A549 (cell line): ENCODE data around the gene HS3ST3A1. TPM values are rescaled to one million over a fixed set of nuclear protein-coding genes. Genes with fewer than 3 reads are reported as not detected.

Experiments
- ATAC-seq, 2 experiments: fragments of 200-7000 bp in 1 of 2; fragments of >200 bp in 1 of 2; cut with Nextera tagmentation in 1 of 2; cut with Tn5 transposase in 1 of 2; 3 replicates each; pipeline versions ENCODE4 v1.8.0 to v1.9.1; 2018 to 2020; ENCODE audit warnings: mild to moderate bottlenecking in 1 of 2, moderate library complexity in 1 of 2
- CTCF ChIA-PET: fragments of 300-600 bp; sonication (Branson Sonifier 250); formaldehyde crosslinking; extraction: SDS; loops from one replicate; lab custom pipeline; 2021; ENCODE audit warnings: antibody characterized with exemption, inconsistent platforms; lab: Yijun Ruan, JAX
- POLR2A ChIA-PET: fragments of 350-600 bp; formaldehyde crosslinking; extraction: SDS; loops from one replicate; lab custom pipeline; 2021; ENCODE audit warnings: antibody characterized with exemption, inconsistent platforms; lab: Yijun Ruan, JAX
- DNase-seq, 2 experiments: peaks; one replicate each; pipeline versions ENCODE4 v3.0.0 to v3.0.0-alpha.2; 2011 to 2016; ENCODE audit warnings: low read depth in 1 of 2, low spot score in 1 of 2
- FAIRE-seq: peaks from 2 replicates; lab custom pipeline; 2011; peaks lifted over from hg19 to GRCh38; lab: Jason Lieb, UNC
- H3K27ac ChIP-seq, 2 experiments: fragments of >200 bp; sonication (Bioruptor Twin); formaldehyde crosslinking; 3 replicates each; pipeline ENCODE4 v1.5.1; 2016 to 2017
- H3K4me1 ChIP-seq: fragments of >200 bp; sonication (Bioruptor Twin); formaldehyde crosslinking; 3 replicates; pipeline ENCODE4 v1.6.1; 2016
- H3K4me2 ChIP-seq: fragments of >200 bp; sonication (Bioruptor Twin); formaldehyde crosslinking; 3 replicates; pipeline ENCODE4 v1.6.1; 2016
- H3K4me3 ChIP-seq: fragments of >200 bp; sonication (Bioruptor Twin); formaldehyde crosslinking; 3 replicates; pipeline ENCODE4 v1.5.1; 2016
- H3K9me3 ChIP-seq: fragments of >200 bp; sonication (Bioruptor Twin); formaldehyde crosslinking; 3 replicates; pipeline ENCODE4 v1.6.1; 2016
- BCL3 ChIP-seq: fragments of >200 bp; sonication (Bioruptor Twin); formaldehyde crosslinking; IDR thresholded peaks from 3 replicates; pipeline ENCODE4 v1.6.1; 2016
- BHLHE40 ChIP-seq: IDR thresholded peaks from 2 replicates; pipeline ENCODE4 v1.6.1; 2012; ENCODE audit warnings: low read depth, low read length, inconsistent platforms
- CBX2 ChIP-seq: fragments of 200-600 bp; sonication (generic); IDR thresholded peaks from 2 replicates; pipeline ENCODE4 v1.6.1; 2016; ENCODE audit warnings: low read depth, mild to moderate bottlenecking, borderline replicate concordance
- CHD2 ChIP-seq: fragments of 150-350 bp; IDR thresholded peaks from 2 replicates; pipeline ENCODE4 v1.6.1; 2014; ENCODE audit warnings: low read length; ENCODE audit not compliant: partially characterized antibody
- EHF ChIP-seq: fragments of 250-450 bp; sonication (Bioruptor Pico); IDR thresholded peaks from 2 replicates; pipeline ENCODE4 v1.5.0; 2020; ENCODE audit warnings: mild to moderate bottlenecking
- EHMT2 ChIP-seq: fragments of 200-600 bp; sonication (generic); IDR thresholded peaks from 2 replicates; pipeline ENCODE4 v1.6.1; 2016; ENCODE audit warnings: antibody characterized with exemption, low read depth, mild to moderate bottlenecking, moderate library complexity
- EP300 ChIP-seq, 2 experiments: fragments of >200 bp; sonication (Bioruptor Twin); formaldehyde crosslinking; IDR thresholded peaks; 2 replicates in 1 of 2; 3 replicates in 1 of 2; pipeline ENCODE4 v1.6.1; 2016 to 2017
- ESRRA ChIP-seq: fragments of 150-350 bp; IDR thresholded peaks from 2 replicates; pipeline ENCODE4 v1.6.1; 2014; ENCODE audit warnings: mild to moderate bottlenecking, low read length, borderline replicate concordance
- FOXS1 ChIP-seq: fragments of 250-450 bp; sonication (Bioruptor Pico); IDR thresholded peaks from 2 replicates; pipeline ENCODE4 v1.5.0; 2020; ENCODE audit warnings: mild to moderate bottlenecking, moderate library complexity
- HDAC2 ChIP-seq: fragments of 200-600 bp; sonication (generic); IDR thresholded peaks from 2 replicates; pipeline ENCODE4 v1.6.1; 2016
- HES2 ChIP-seq: fragments of >200 bp; sonication (Bioruptor Twin); formaldehyde crosslinking; IDR thresholded peaks from 2 replicates; pipeline ENCODE4 v1.6.1; 2016
- HEYL ChIP-seq: fragments of 250-450 bp; sonication (Bioruptor Pico); IDR thresholded peaks from 2 replicates; pipeline ENCODE4 v1.8.0; 2021; ENCODE audit warnings: mild to moderate bottlenecking, moderate library complexity
- HOXA7 ChIP-seq: fragments of 250-450 bp; sonication (Bioruptor Pico); IDR thresholded peaks from 2 replicates; pipeline ENCODE4 v1.5.0; 2020; ENCODE audit warnings: mild to moderate bottlenecking, moderate library complexity
- HOXB13 ChIP-seq: fragments of 250-450 bp; sonication (Bioruptor Pico); IDR thresholded peaks from 2 replicates; pipeline ENCODE4 v1.5.0; 2020; ENCODE audit warnings: low read depth, mild to moderate bottlenecking, moderate library complexity
- JUNB ChIP-seq: fragments of >200 bp; sonication (Bioruptor Twin); formaldehyde crosslinking; IDR thresholded peaks from 2 replicates; pipeline ENCODE4 v1.6.1; 2016
- MAFK ChIP-seq: fragments of 450-650 bp; IDR thresholded peaks from 2 replicates; pipeline ENCODE4 v1.6.1; 2014; ENCODE audit not compliant: partially characterized antibody
- MYC ChIP-seq: IDR thresholded peaks from 2 replicates; pipeline ENCODE4 v1.6.1; 2012; ENCODE audit warnings: mild to moderate bottlenecking, inconsistent platforms, low read length, improper control_type of control experiment, borderline replicate concordance
- PHF8 ChIP-seq: fragments of 200-600 bp; sonication (generic); IDR thresholded peaks from 2 replicates; pipeline ENCODE4 v1.6.1; 2016; ENCODE audit warnings: low read depth, mild to moderate bottlenecking, antibody characterized with exemption, moderate library complexity, borderline replicate concordance
- POLR2A ChIP-seq: IDR thresholded peaks from 2 replicates; pipeline ENCODE4 v1.6.1; 2012; ENCODE audit warnings: mild to moderate bottlenecking, low read length
- RARB ChIP-seq: fragments of 250-450 bp; sonication (Bioruptor Pico); IDR thresholded peaks from 2 replicates; pipeline ENCODE4 v1.8.0; 2021; ENCODE audit warnings: mild to moderate bottlenecking, moderate library complexity
- RNF2 ChIP-seq: fragments of 200-600 bp; sonication (generic); IDR thresholded peaks from 2 replicates; pipeline ENCODE4 v1.6.1; 2016; ENCODE audit warnings: low read depth, mild to moderate bottlenecking, antibody characterized with exemption, moderate library complexity, borderline replicate concordance
- SREBF2 ChIP-seq: fragments of 450-650 bp; IDR thresholded peaks from 2 replicates; pipeline ENCODE4 v1.6.1; 2014; ENCODE audit warnings: mild to moderate bottlenecking, moderate library complexity
- ZC3H11A ChIP-seq: fragments of 450-650 bp; IDR thresholded peaks from 2 replicates; pipeline ENCODE4 v1.6.1; 2014; ENCODE audit warnings: antibody characterized with exemption, mild to moderate bottlenecking
- WGBS: methylation state at CpG from one replicate; pipeline ENCODE4 v1.1.6; 2017; ENCODE audit errors: missing lambda C conversion rate; 5-methylcytosine and 5-hydroxymethylcytosine counted together
- polyA plus RNA-seq, 4 experiments: library from polyadenylated mRNA; depleted of rRNA in 3 of 4; stranded (reverse); fragments of >200 nt; fragmentation: RNase III in 1 of 4; extraction: RNeasy Plus Mini Kit Qiagen cat#74134 plus additional on column Dnase treatment in 1 of 4; gene quantifications; 2 replicates in 3 of 4; 3 replicates in 1 of 4; pipeline ENCODE4 v1.2.3, GENCODE V29; 2011 to 2017
- TF ChIP-seq, protein P1 (sequence below): fragments of 150-350 bp; IDR thresholded peaks from 2 replicates; pipeline ENCODE4 v1.6.1; 2014; ENCODE audit warnings: low read depth, mild to moderate bottlenecking, low read length
- TF ChIP-seq, protein P2 (sequence below): IDR thresholded peaks from 2 replicates; pipeline ENCODE4 v1.6.1; 2012
- TF ChIP-seq, protein P3 (sequence below): fragments of 200-600 bp; sonication (generic); IDR thresholded peaks from 2 replicates; pipeline ENCODE4 v1.6.1; 2016; ENCODE audit warnings: antibody characterized with exemption, mild to moderate bottlenecking, moderate library complexity
- TF ChIP-seq, protein P4 (sequence below): fragments of >200 bp; sonication (Bioruptor Twin); formaldehyde crosslinking; IDR thresholded peaks from 3 replicates; pipeline ENCODE4 v1.5.1; 2016

HS3ST3A1 gene
- polyA plus RNA-seq, 2 of the 4 experiments (the other 2 are of a cell fraction) = not detected

GRCh38 chr17:13509527-13509926 is 92.2 kb downstream of the HS3ST3A1 start:
- ATAC-seq (no peak), DNase-seq (no peak), FAIRE-seq (no peak)
- Histone ChIP-seq H3K4me1 (no peaks in the 10 kb centered on the region), H3K27ac (no peak overlapping the region), H3K4me3 (no peak overlapping the region), H3K9me3 (no peaks in the 10 kb centered on the region), H3K4me2 (no peak overlapping the region)
- no peak for TF ChIP-seq POLR2A
- TF ChIP-seq EHMT2 = no peak
- no peak for TF ChIP-seq HDAC2
- no peak for TF ChIP-seq BCL3
- TF ChIP-seq, protein P1, sequence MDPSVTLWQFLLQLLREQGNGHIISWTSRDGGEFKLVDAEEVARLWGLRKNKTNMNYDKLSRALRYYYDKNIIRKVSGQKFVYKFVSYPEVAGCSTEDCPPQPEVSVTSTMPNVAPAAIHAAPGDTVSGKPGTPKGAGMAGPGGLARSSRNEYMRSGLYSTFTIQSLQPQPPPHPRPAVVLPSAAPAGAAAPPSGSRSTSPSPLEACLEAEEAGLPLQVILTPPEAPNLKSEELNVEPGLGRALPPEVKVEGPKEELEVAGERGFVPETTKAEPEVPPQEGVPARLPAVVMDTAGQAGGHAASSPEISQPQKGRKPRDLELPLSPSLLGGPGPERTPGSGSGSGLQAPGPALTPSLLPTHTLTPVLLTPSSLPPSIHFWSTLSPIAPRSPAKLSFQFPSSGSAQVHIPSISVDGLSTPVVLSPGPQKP = no peak
- no peak for TF ChIP-seq RNF2
- TF ChIP-seq, protein P2, sequence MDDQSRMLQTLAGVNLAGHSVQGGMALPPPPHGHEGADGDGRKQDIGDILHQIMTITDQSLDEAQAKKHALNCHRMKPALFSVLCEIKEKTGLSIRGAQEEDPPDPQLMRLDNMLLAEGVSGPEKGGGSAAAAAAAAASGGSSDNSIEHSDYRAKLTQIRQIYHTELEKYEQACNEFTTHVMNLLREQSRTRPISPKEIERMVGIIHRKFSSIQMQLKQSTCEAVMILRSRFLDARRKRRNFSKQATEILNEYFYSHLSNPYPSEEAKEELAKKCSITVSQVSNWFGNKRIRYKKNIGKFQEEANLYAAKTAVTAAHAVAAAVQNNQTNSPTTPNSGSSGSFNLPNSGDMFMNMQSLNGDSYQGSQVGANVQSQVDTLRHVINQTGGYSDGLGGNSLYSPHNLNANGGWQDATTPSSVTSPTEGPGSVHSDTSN = no peak
- no peak for TF ChIP-seq HOXA7 (CRISPR knock-in tag)
- TF ChIP-seq FOXS1 (CRISPR knock-in tag) = no peak
- TF ChIP-seq MAFK = no peak
- TF ChIP-seq ZC3H11A = no peak
- TF ChIP-seq PHF8 = no peak
- TF ChIP-seq EHF (CRISPR knock-in tag) = no peak
- no peak for TF ChIP-seq ESRRA
- TF ChIP-seq JUNB = no peak
- no peak for TF ChIP-seq BHLHE40
- no peak for TF ChIP-seq RARB (CRISPR knock-in tag)
- TF ChIP-seq HEYL = no peak
- ChIA-PET POLR2A (no interaction called here), CTCF (no interaction called here)
- WGBS = 7% methylated on average over 3 of the region's 3 CpGs

GRCh38 chr17:13508896-13509295 is 92.8 kb downstream of the HS3ST3A1 start:
- ATAC-seq = no peak
- ChIA-PET CTCF (no interaction called here), POLR2A (no interaction called here)
- Histone ChIP-seq H3K9me3 (no peaks in the 10 kb centered on the region), H3K27ac (no peak overlapping the region), H3K4me3 (no peak overlapping the region), H3K4me2 (no peak overlapping the region), H3K4me1 (no peaks in the 10 kb centered on the region)
- WGBS = 27% methylated on average over 2 of the region's 2 CpGs
- TF ChIP-seq SREBF2 = no peak
- no peak for TF ChIP-seq EP300 (IDR thresholded peaks at IDR 0.05)
- TF ChIP-seq EHF (CRISPR knock-in tag) = no peak
- TF ChIP-seq MYC = no peak
- TF ChIP-seq, protein P3, sequence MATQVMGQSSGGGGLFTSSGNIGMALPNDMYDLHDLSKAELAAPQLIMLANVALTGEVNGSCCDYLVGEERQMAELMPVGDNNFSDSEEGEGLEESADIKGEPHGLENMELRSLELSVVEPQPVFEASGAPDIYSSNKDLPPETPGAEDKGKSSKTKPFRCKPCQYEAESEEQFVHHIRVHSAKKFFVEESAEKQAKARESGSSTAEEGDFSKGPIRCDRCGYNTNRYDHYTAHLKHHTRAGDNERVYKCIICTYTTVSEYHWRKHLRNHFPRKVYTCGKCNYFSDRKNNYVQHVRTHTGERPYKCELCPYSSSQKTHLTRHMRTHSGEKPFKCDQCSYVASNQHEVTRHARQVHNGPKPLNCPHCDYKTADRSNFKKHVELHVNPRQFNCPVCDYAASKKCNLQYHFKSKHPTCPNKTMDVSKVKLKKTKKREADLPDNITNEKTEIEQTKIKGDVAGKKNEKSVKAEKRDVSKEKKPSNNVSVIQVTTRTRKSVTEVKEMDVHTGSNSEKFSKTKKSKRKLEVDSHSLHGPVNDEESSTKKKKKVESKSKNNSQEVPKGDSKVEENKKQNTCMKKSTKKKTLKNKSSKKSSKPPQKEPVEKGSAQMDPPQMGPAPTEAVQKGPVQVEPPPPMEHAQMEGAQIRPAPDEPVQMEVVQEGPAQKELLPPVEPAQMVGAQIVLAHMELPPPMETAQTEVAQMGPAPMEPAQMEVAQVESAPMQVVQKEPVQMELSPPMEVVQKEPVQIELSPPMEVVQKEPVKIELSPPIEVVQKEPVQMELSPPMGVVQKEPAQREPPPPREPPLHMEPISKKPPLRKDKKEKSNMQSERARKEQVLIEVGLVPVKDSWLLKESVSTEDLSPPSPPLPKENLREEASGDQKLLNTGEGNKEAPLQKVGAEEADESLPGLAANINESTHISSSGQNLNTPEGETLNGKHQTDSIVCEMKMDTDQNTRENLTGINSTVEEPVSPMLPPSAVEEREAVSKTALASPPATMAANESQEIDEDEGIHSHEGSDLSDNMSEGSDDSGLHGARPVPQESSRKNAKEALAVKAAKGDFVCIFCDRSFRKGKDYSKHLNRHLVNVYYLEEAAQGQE = no peak
- no peak for TF ChIP-seq CHD2
- no peak for TF ChIP-seq HES2
- TF ChIP-seq CBX2 = no peak
- TF ChIP-seq HOXB13 = no peak
- TF ChIP-seq, protein P4, sequence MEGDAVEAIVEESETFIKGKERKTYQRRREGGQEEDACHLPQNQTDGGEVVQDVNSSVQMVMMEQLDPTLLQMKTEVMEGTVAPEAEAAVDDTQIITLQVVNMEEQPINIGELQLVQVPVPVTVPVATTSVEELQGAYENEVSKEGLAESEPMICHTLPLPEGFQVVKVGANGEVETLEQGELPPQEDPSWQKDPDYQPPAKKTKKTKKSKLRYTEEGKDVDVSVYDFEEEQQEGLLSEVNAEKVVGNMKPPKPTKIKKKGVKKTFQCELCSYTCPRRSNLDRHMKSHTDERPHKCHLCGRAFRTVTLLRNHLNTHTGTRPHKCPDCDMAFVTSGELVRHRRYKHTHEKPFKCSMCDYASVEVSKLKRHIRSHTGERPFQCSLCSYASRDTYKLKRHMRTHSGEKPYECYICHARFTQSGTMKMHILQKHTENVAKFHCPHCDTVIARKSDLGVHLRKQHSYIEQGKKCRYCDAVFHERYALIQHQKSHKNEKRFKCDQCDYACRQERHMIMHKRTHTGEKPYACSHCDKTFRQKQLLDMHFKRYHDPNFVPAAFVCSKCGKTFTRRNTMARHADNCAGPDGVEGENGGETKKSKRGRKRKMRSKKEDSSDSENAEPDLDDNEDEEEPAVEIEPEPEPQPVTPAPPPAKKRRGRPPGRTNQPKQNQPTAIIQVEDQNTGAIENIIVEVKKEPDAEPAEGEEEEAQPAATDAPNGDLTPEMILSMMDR = no peak
- no peak for FAIRE-seq
- no peak for DNase-seq
